KOPT-K1 (cell line): ENCODE results near the gene HIPK2.
A peak's percentile ranks its signal among the peaks of the same experiment; 100 is the strongest.

Experiments used
- H3K27ac ChIP-seq: fragments of 200-600 bp; sonication (generic); 2 replicates; pipeline ENCODE4 v1.5.1; 2016; ENCODE audit warnings: antibody characterized with exemption, mild to moderate bottlenecking, low read depth, low read length; ENCODE audit not compliant: poor library complexity, severe bottlenecking
- H3K36me3 ChIP-seq: fragments of 200-600 bp; sonication (generic); 2 replicates; pipeline ENCODE4 v1.5.1; 2017; ENCODE audit warnings: antibody characterized with exemption, mild to moderate bottlenecking, low read length, moderate library complexity; ENCODE audit not compliant: insufficient read depth
- H3K9me3 ChIP-seq: fragments of 200-600 bp; sonication (generic); 2 replicates; pipeline ENCODE4 v1.5.1; 2017; ENCODE audit warnings: antibody characterized with exemption, low read length, mild to moderate bottlenecking; ENCODE audit not compliant: insufficient read depth, poor library complexity, severe bottlenecking

Gene HIPK2

DNA sequence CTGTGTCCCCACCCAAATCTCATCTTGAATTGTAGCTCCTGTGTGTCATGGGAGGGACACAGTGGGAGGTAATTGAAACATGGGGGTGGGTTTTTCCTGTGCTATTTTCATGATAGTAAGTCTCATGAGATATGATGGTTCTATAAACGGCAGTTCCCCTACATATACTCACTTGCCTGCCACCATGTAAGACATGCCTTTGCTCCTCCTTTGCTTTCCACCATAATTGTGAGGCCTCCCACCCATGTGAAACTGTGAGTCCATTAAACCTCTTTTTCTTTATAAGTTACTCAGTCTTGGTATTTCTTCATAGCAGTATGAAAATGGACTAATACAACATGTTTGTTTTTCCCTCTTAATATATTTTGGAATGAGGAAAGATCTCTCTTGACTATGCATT is 26.8 kb upstream of the HIPK2 start:
- Histone ChIP-seq H3K36me3 (no peaks in the 10 kb centered on the region), H3K9me3 (peaks cover 29% of the 10 kb centered on the region), H3K27ac (no peak overlapping the region)

DNA sequence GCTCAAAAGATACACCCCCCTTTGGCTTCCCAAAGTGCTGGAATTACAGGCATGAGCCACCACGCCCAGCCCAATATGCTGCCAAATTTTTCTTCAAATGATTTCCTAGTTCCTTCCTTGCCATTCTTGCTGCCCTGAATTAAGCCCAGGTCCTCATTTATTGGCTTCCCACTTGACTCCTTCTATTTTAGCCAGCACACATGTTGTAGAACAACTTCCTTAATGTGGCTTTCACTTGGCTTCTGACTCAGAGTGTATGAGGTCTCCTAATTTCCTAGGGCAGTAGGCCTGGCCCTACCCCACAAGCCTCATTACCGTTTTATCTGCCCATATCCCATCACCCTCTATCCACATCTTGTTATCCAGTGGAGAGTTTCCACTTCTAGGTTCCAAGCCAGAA is 21.8 kb upstream of the HIPK2 start:
- peaks cover 22% of the 10 kb centered on the region for H3K9me3 ChIP-seq
- H3K27ac ChIP-seq: no peak overlapping the region
- no peaks in the 10 kb centered on the region for H3K36me3 ChIP-seq

DNA sequence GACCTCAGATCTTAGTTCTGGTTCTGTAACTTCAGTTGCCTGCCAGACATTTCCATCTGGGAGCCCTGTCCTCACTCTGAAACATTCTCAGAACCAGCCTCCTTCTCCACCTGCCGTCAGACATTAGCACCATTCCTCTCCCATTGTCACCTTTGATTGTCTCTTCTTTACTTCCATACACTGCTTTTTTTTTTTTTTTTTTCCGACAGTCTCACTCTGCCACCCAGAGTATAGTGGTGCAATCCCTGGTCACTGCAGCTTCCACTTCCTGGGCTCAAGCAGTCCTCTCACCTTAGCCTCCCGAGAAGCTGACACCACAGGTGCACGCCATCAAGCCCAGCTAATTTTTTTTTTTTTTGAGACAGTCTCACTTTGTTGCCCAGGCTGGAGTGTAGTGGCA is 21.1 kb upstream of the HIPK2 start:
- Histone ChIP-seq H3K27ac (no peak overlapping the region), H3K9me3 (peaks cover 15% of the 10 kb centered on the region), H3K36me3 (no peaks in the 10 kb centered on the region)

DNA sequence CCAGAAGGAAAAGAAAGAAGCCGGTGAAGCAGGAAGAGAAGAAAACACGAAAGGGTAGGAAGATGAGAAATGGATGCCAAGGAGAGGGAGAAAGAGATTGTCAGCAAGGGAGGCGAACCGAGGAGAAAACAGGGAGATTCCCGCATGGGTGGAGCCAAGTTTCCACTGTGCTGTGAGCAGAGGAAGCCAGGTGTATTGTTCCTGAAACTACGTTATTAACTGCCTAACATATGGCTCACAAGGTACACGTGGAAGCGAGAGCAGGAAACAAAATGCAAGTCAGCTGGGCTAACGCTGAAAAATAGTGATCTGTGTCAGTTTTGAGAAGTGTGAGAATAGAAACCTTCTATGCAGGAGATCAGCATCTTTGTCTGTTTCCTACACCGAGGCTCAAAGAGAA is 20.4 kb upstream of the HIPK2 start:
- Histone ChIP-seq H3K36me3 (no peaks in the 10 kb centered on the region), H3K27ac (no peak overlapping the region)

DNA sequence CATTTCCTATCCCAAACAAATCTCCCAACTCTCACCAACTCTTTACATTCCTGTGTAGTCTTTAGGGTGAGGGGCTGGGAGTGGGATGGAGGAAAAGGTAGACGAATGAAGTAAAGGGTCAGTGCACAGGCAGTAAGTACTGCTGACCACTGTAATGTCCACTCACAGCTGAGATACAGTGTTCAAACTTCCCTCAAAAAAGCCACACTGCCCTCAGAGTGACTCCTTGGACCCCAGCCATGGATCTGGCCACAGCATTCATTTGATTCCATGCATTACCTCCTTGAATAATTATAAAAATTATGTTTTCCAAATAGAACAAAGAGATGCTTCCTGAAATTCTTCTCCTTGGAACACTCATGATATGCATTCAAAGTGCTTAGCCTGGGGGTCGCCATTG is 19.8 kb upstream of the HIPK2 start:
- Histone ChIP-seq H3K36me3 (no peaks in the 10 kb centered on the region), H3K27ac (no peak overlapping the region), H3K9me3 (peaks cover 2% of the 10 kb centered on the region)

More for the DNA sequence above, 20.4 kb upstream of the HIPK2 start:
- peaks cover 8% of the 10 kb centered on the region for H3K9me3 ChIP-seq

DNA sequence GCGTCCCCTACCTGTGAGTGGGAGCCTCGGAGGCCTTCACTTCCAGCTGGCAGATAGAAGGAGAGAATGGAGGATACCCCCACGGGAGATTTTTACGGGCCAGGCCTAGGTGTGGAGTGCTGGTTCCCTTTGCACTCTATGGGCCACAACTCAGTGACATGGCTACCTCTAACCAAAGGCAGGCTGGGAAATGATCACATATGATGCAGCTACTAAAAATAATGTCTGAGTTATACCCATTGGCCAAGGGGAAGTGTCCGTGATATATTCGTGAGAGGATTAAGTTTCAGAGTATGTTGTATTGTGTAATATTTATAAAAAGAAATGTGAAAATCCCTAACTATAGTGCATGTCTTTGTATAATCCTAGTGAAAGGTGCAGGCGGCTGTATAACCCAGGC is 13.5 kb upstream of the HIPK2 start:
- Histone ChIP-seq H3K36me3 (no peaks in the 10 kb centered on the region), H3K9me3 (no peaks in the 10 kb centered on the region), H3K27ac (no peak overlapping the region)

DNA sequence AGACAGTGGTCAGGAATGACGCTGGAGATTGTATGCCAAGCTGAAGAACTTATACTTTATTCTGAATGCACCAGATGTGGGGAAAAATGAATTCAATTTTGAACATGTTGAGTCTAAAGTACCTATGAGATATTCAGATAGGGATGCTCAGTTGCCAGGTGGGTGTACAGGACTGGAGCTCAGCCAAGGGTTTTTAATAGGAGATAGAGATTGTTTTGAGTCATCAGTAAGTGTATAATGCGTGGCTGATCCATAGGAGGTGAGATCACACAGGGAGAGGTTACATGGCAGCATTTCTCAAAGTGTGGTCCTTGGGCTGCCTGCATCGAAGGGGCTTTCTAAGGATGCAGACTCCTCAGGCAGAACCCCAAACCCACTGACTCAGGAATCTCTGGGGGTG is 6.8 kb upstream of the HIPK2 start:
- H3K27ac ChIP-seq: no peak overlapping the region
- H3K36me3 ChIP-seq: no peaks in the 10 kb centered on the region
- H3K9me3 ChIP-seq: no peaks in the 10 kb centered on the region

DNA sequence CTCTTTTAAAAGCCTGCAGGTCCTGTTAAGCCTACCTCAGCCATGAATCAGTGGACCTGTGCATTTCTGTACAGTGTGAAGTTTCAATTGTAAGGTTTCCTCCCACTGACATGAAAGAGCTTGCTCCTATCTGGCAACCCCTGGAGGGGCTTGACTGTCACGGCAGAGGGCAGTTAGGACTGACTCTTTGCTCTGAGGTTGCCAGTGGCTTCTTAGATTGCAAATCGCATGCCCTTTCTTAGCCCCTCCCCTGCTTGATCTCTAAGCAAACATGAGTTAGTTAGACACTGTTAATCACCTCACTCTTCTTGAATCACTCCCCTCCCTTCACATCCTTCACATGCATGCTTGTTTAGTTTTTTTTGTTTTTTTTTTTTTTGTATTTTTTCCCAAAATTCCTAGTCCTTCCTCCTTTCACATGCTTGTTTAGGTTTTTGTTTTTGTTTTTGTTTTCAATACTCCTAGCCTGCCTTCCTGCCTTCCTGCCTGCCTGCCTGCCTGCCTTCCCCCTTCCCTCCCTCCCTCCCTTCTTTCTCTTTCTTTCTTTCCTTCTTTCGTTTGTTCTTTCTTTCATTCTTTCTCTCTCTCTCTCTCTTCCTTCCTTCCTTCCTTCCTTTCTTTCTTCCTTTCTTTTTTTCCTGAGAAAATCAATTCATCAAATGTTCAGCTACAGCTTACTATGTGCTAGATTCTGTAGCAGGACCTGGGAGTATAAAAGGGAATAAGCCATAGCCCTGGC is 6.0 kb upstream of the HIPK2 start:
- no peaks in the 10 kb centered on the region for H3K9me3 ChIP-seq
- no peak overlapping the region for H3K27ac ChIP-seq
- H3K36me3 ChIP-seq: no peaks in the 10 kb centered on the region

DNA sequence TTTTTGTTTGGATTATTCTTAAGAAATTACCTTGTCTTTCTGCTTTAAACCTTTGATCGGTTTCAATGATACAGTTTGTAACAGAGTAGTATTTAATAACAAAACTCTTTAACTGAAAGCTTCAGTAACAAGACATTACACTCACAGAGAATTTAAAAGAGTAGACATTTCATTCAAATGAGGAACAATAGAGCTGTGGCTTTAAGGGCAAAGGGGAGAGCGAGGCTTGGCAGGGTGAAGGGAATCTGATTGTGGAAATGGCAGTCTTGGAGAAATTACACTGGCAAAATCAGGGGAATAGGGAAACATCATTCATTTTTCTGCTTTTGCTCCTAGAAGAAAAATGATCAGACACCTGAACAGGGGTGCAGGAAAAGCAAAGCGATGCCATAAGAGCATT is 5.1 kb upstream of the HIPK2 start:
- Histone ChIP-seq H3K9me3 (no peaks in the 10 kb centered on the region), H3K36me3 (no peaks in the 10 kb centered on the region), H3K27ac (no peak overlapping the region)

DNA sequence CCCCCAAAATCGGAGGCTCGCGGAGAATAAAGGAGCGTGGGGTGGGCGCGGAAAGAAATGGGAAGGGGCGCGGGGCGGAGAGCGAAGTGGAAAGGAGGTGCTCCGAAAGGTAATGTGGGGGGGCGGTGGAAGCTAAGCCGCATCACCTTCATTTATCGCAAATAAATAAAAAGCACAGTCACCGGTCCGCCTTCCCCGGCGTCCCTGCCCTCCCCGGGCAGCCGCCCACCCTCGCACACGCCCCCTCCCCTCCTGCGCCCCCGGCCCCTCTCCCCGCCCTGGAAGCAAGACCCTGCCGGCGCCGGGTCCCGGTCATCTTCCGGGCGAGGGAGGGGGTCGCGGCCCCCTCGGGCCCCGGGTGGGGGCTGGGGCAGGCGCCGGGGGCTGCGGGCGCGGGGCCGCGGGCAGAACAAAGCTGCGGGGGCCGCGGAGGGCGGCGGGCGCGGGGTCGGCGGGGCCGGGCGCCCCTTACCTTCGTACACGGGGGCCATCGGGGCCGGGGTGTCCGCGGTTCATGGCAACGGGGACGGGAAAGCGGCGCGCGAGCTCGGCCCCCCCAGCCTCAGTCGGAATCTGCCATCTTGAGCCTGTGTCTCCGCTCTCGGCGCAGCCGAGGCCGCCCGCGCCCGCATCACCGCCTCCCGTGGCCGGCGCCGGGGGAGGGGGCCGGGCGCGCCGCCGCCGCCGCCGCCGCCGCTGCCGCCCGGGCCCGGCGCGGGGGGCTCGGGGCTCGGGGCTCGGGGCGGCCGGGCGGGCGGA is 486 bp downstream of the HIPK2 start:
- peak overlapping the region; percentile 50 for H3K27ac ChIP-seq
- H3K9me3 ChIP-seq: no peaks in the 10 kb centered on the region
- H3K36me3 ChIP-seq: no peaks in the 10 kb centered on the region

DNA sequence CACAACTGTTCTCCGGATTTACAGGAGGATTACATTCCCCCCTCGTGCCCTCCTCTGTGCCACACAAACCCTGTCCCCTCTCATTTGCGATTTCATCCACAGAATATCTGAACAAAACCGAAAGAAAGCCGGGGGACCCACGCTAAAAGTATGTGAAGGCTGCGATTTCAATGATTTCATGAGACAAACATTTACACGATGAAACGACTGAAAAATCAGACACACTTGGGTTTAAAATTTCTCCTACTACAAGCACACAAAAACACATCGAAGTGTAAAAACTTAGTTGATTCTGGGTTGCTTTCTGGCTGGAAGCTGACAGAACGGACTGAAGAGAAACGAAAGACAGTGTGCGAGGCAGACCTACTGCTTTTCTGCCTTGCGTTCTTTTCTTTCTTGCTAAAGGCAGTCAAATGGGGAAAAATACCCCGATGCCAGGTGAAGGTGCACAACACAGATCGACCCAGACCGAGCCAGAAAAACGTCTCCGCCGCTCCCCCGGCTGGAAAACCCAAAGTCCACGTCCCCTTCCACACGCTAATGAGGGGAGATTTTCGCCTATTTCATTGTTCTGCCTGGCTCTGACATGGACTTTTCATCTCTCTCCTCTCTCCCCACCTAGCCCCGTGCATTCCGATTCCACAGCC is 1.2 kb downstream of the HIPK2 start:
- no peaks in the 10 kb centered on the region for H3K9me3 ChIP-seq
- no peaks in the 10 kb centered on the region for H3K36me3 ChIP-seq
- peak overlapping the region; percentile 50 for H3K27ac ChIP-seq

DNA sequence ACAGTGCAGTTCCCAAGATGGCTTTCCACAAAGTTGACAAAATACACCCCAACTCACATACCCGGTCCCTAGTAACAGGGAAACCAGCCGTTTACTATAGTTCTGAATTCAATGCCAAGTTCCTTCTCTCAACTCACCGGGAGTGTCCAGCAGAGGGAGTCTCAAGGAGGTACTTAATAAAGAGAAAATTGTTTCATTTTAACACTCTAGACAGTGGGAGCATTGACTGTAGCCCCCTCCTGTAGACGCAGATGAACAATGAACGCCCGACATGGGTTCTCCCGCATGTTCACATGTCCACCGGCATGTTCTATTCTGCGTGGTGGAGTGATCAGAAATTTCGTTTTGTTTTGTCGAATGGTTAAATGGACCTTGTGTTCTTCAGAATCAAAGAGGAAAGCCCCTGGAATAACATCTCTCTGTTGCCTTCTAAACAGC is 1.9 kb downstream of the HIPK2 start:
- Histone ChIP-seq H3K27ac (peak overlapping the region; percentile 50), H3K36me3 (no peaks in the 10 kb centered on the region), H3K9me3 (no peaks in the 10 kb centered on the region)

DNA sequence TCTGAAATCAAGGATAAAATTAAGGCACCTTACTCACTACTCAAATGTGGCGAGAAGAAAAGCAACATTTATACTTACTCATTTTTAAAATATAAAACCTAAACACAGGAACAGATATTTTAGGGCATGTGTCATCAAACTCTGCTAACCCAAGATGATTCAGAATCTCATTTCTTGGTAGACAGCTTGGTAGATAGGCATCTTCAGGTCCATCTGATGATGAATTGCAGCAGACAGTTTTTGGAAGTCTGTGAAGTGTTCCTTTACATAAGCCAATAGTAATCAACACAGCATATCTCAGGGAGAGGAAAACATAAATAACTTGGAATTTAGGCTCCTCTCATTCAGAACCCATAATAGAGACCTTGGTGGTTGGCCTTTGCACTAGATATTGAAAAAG is 3.4 kb downstream of the HIPK2 start:
- Histone ChIP-seq H3K36me3 (no peaks in the 10 kb centered on the region), H3K27ac (no peak overlapping the region), H3K9me3 (no peaks in the 10 kb centered on the region)

DNA sequence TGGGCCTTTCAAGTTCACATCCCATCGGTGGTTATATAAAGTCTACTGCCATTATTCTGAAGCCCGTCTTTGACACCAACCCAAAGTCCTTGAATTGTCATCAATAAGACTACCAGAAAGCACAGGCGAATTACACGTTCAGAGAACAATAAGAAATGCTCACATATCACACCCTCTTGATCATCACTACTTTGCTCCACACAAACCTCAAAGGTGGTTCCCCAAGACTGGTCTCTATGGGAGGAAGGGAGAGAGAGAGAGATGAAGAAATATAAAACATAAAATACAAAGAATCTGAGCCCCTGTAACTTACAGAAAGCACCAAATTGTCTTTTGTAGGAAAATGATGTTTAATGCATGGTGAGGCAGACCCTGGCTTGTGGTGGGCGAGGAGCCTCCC is 4.4 kb downstream of the HIPK2 start:
- Histone ChIP-seq H3K36me3 (no peaks in the 10 kb centered on the region), H3K27ac (no peak overlapping the region), H3K9me3 (no peaks in the 10 kb centered on the region)

DNA sequence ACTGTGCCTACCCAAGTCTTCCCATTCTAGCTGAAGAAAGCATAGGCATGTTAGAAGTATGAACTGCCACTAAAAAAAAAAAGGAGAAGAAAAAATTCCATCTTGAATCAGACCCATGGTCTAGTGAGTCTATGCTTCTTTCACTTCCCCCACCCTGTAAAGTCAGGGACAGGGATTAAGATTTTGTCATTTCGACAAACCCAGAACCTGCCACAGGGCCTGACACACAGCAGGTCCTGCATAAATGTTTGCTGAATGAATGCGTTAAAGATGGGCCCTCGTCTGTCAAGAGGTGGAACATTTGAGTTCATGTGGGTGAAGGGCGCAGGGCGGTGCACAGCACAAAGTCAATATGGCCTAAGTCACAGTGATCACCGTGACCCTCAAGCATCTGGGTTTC is 4.9 kb downstream of the HIPK2 start:
- Histone ChIP-seq H3K27ac (no peak overlapping the region), H3K36me3 (no peaks in the 10 kb centered on the region), H3K9me3 (no peaks in the 10 kb centered on the region)
